GM12878 (cell line): ENCODE data around the gene ARSI. TPM values are rescaled to one million over a fixed set of nuclear protein-coding genes. Genes with fewer than 3 reads are reported as not detected.

Source experiments
- ATAC-seq: fragments of 200-7000 bp; cut with Tn5 transposase; 3 replicates; pipeline ENCODE4 v1.9.1; 2020; ENCODE audit warnings: mild to moderate bottlenecking, moderate library complexity
- BruUV-seq: library from RNA; stranded (reverse); fragments of 400-500 nt; replicated peaks from 2 replicates; lab custom pipeline; 2021; lab: Mats Ljungman, UMichigan
- CTCF ChIA-PET: fragments of 300-600 bp; sonication (Branson Sonifier 250); formaldehyde crosslinking; extraction: SDS; loops from one replicate; lab custom pipeline; 2021; ENCODE audit warnings: inconsistent platforms; lab: Yijun Ruan, JAX
- POLR2A ChIA-PET: fragments of 350-600 bp; formaldehyde crosslinking; extraction: SDS; loops from one replicate; lab custom pipeline; 2021; ENCODE audit warnings: inconsistent platforms; lab: Charles Lee
- RAD21 ChIA-PET: fragments of 300-600 bp; sonication (Branson Sonifier 250); formaldehyde crosslinking; loops from one replicate; lab custom pipeline; 2023; ENCODE audit warnings: antibody characterized with exemption; ENCODE audit not compliant: unreplicated experiment; lab: Charles Lee
- SMC1A ChIA-PET: fragments of 300-600 bp; sonication (Branson Sonifier 250); formaldehyde crosslinking; loops from one replicate; lab custom pipeline; 2023; ENCODE audit not compliant: unreplicated experiment, uncharacterized antibody; lab: Charles Lee
- DNase-seq: peaks from one replicate; pipeline ENCODE4 v3.0.0-alpha.2; 2011; ENCODE audit warnings: low read depth, low spot score
- FAIRE-seq: peaks from 3 replicates; lab custom pipeline; 2011; peaks lifted over from hg19 to GRCh38; lab: Jason Lieb, UNC
- H2AFZ ChIP-seq: 2 replicates; pipeline ENCODE4 v1.6.0; 2011; ENCODE audit warnings: low read depth, low read length, control low read depth; ENCODE audit not compliant: control insufficient read depth
- H3K27ac ChIP-seq: 2 replicates; pipeline ENCODE4 v1.5.1; 2011; ENCODE audit warnings: control low read depth; ENCODE audit not compliant: control insufficient read depth, insufficient read depth
- H3K27me3 ChIP-seq, 2 experiments: replicated peaks in 1 of 2; 2 replicates each; pipeline versions ENCODE4 v1.6.0 to v1.6.1; 2011; ENCODE audit warnings: low read length in 1 of 2; ENCODE audit not compliant: control insufficient read depth in 2 of 2, insufficient read depth in 2 of 2
- H3K36me3 ChIP-seq, 2 experiments: 2 replicates each; pipeline ENCODE4 v1.5.1; 2011; ENCODE audit warnings: low read length in 1 of 2; ENCODE audit not compliant: control insufficient read depth in 2 of 2, insufficient read depth in 2 of 2
- H3K4me1 ChIP-seq: 2 replicates; pipeline ENCODE4 v1.6.1; 2011; ENCODE audit warnings: mild to moderate bottlenecking, low read length, moderate library complexity, mixed read lengths; ENCODE audit not compliant: control insufficient read depth, insufficient read depth
- H3K4me2 ChIP-seq: 2 replicates; pipeline ENCODE4 v1.6.0; 2011; ENCODE audit warnings: control low read depth; ENCODE audit not compliant: control insufficient read depth, insufficient read depth
- H3K4me3 ChIP-seq: fragments of 200-600 bp; sonication (generic); 2 replicates; pipeline ENCODE4 v1.5.1; 2016
- H3K79me2 ChIP-seq: 2 replicates; pipeline ENCODE4 v1.6.0; 2011; ENCODE audit warnings: low read length; ENCODE audit not compliant: control insufficient read depth, insufficient read depth
- H3K9ac ChIP-seq: 2 replicates; pipeline ENCODE4 v1.8.0; 2011; ENCODE audit warnings: low read length, control low read depth, mixed read lengths; ENCODE audit not compliant: control insufficient read depth, insufficient read depth
- H3K9me3 ChIP-seq: replicated peaks from 3 replicates; pipeline ENCODE4 v1.5.1; 2011; ENCODE audit warnings: mild to moderate bottlenecking, low read length; ENCODE audit not compliant: control insufficient read depth, insufficient read depth
- H4K20me1 ChIP-seq: 2 replicates; pipeline ENCODE4 v1.6.0; 2011; ENCODE audit not compliant: control insufficient read depth, insufficient read depth
- BCLAF1 ChIP-seq: fragments of 450-650 bp; IDR thresholded peaks from 2 replicates; pipeline ENCODE4 v1.6.1; 2017; ENCODE audit warnings: antibody characterized with exemption, mild to moderate bottlenecking, moderate library complexity
- IRF4 ChIP-seq: IDR thresholded peaks from 2 replicates; pipeline ENCODE4 v1.6.1; 2011; ENCODE audit warnings: low read depth, low read length
- KAT2A ChIP-seq: conservative IDR thresholded peaks from 2 replicates; pipeline ENCODE4 v1.6.1; 2011; ENCODE audit warnings: low read depth, low read length; ENCODE audit not compliant: control insufficient read depth
- KLF5 ChIP-seq: fragments of 450-650 bp; IDR thresholded peaks from 2 replicates; pipeline ENCODE4 v1.6.1; 2014; ENCODE audit warnings: mild to moderate bottlenecking; ENCODE audit not compliant: partially characterized antibody
- MEF2A ChIP-seq: IDR thresholded peaks from 2 replicates; pipeline ENCODE4 v1.6.1; 2011; ENCODE audit warnings: low read depth, mild to moderate bottlenecking, low read length, moderate library complexity; ENCODE audit not compliant: insufficient read depth
- PBX3 ChIP-seq: IDR thresholded peaks from 2 replicates; pipeline ENCODE4 v1.6.1; 2011; ENCODE audit warnings: mild to moderate bottlenecking, low read depth, low read length, moderate library complexity; ENCODE audit not compliant: insufficient replicate concordance
- STAT1 ChIP-seq: fragments of 450-650 bp; conservative IDR thresholded peaks from 2 replicates; pipeline ENCODE4 v1.6.1; 2014; ENCODE audit warnings: antibody characterized with exemption, mild to moderate bottlenecking
- TBL1XR1 ChIP-seq: IDR thresholded peaks from 2 replicates; pipeline ENCODE4 v1.6.1; 2012; ENCODE audit warnings: low read depth, low read length, improper control_type of control experiment
- YBX1 ChIP-seq: fragments of 450-650 bp; IDR thresholded peaks from 2 replicates; pipeline ENCODE4 v1.6.1; 2016; ENCODE audit warnings: antibody characterized with exemption
- WGBS: methylation state at CpG from one replicate; pipeline ENCODE4 v1.1.6; 2016; ENCODE audit warnings: low lambda C conversion rate; ENCODE audit not compliant: insufficient replicate concordance, insufficient coverage; ENCODE audit errors: missing lambda C conversion rate; 5-methylcytosine and 5-hydroxymethylcytosine counted together
- in situ Hi-C: fragments of 300-500 bp; cut with MboI; formaldehyde crosslinking; loops from 9 replicates; pipeline ENCODE4 v1.14.3; 2018; ENCODE audit warnings: mixed read lengths
- intact Hi-C: fragments of 100-400 bp; cut with micrococcal nuclease; formaldehyde crosslinking; loops from one replicate; pipeline ENCODE4 v1.14.2; 2022; ENCODE audit not compliant: unreplicated experiment
- polyA plus RNA-seq, 11 experiments: library from polyadenylated mRNA; depleted of rRNA in 4 of 11; unstranded in 6 of 11; stranded (reverse) in 5 of 11; fragments of >200 nt; fragmentation: Nextera tagmentation in 4 of 11; fragmentation: Illumina TruSeq in 1 of 11; extraction: Ambion mirVana in 4 of 11; extraction: Trizol in 1 of 11; gene quantifications; 1 replicate in 1 of 11; 2 replicates in 10 of 11; pipeline versions ENCODE4 v1.2.1 to v1.2.3, GENCODE V29; 2011 to 2016; ENCODE audit warnings: inconsistent platforms in 2 of 11, missing spikeins in 2 of 11, low read depth in 1 of 11
- total RNA-seq, 4 experiments: library from RNA; depleted of rRNA in 3 of 4; stranded (reverse); fragments of >200 nt in 3 of 4; fragmentation: Illumina TruSeq in 1 of 4; extraction: Trizol in 1 of 4; gene quantifications; 2 replicates each; pipeline versions ENCODE4 v1.2.1 to v1.2.3, GENCODE V29; 2013 to 2021
- TF ChIP-seq, protein P1 (sequence below): fragments of 450-650 bp; IDR thresholded peaks from 2 replicates; pipeline ENCODE4 v1.6.1; 2017; ENCODE audit warnings: mild to moderate bottlenecking
- TF ChIP-seq, protein P2 (sequence below): IDR thresholded peaks from 2 replicates; pipeline ENCODE4 v1.6.1; 2011; ENCODE audit warnings: low read depth, low read length, improper control_type of control experiment, borderline replicate concordance

ARSI gene
- total and polyA plus RNA-seq, 10 of the 15 experiments (the other 5 are each of a cell fraction or from before 2014, with no cell fraction given) = not detected

- no peak overlapping the region for H3K4me2 ChIP-seq
- ChIA-PET POLR2A (no interaction called here), RAD21 (no interaction called here), CTCF (interaction anchor here (0.6 kb wide), 1 partner anchor 176 kb away, joined by 3 read pairs; no protein-coding TSS in a partner anchor), SMC1A (no interaction called here)
- no peak overlapping the region for H2AFZ ChIP-seq
- H3K4me1 ChIP-seq = no peaks in the 10 kb centered on the region
- no peak overlapping the region for H3K4me3 ChIP-seq
- no peaks in the 10 kb centered on the region; the same call in 2 of the 3 replicates for H3K9me3 ChIP-seq
- H3K9ac ChIP-seq = no peak overlapping the region
- in situ Hi-C loops = no loop called here
- no peak for FAIRE-seq
- BruUV-seq = no TSS peak
- H3K27me3 ChIP-seq = peaks cover 2% of the 10 kb centered on the region in 2 experiments
- no peaks in the 10 kb centered on the region for H3K79me2 ChIP-seq
- no peaks in the 10 kb centered on the region for H3K36me3 ChIP-seq
- TF ChIP-seq IRF4 = no peak
- TF ChIP-seq, protein P1, sequence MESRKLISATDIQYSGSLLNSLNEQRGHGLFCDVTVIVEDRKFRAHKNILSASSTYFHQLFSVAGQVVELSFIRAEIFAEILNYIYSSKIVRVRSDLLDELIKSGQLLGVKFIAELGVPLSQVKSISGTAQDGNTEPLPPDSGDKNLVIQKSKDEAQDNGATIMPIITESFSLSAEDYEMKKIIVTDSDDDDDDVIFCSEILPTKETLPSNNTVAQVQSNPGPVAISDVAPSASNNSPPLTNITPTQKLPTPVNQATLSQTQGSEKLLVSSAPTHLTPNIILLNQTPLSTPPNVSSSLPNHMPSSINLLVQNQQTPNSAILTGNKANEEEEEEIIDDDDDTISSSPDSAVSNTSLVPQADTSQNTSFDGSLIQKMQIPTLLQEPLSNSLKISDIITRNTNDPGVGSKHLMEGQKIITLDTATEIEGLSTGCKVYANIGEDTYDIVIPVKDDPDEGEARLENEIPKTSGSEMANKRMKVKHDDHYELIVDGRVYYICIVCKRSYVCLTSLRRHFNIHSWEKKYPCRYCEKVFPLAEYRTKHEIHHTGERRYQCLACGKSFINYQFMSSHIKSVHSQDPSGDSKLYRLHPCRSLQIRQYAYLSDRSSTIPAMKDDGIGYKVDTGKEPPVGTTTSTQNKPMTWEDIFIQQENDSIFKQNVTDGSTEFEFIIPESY = no peak
- TF ChIP-seq PBX3 = no peak
- no peak for TF ChIP-seq TBL1XR1
- no peak for TF ChIP-seq YBX1
- no peak for TF ChIP-seq KAT2A
- TF ChIP-seq MEF2A = no peak
- TF ChIP-seq STAT1 = no peak
- TF ChIP-seq, protein P2, sequence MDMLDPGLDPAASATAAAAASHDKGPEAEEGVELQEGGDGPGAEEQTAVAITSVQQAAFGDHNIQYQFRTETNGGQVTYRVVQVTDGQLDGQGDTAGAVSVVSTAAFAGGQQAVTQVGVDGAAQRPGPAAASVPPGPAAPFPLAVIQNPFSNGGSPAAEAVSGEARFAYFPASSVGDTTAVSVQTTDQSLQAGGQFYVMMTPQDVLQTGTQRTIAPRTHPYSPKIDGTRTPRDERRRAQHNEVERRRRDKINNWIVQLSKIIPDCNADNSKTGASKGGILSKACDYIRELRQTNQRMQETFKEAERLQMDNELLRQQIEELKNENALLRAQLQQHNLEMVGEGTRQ = no peak
- no peak for TF ChIP-seq BCLAF1
- no peak for TF ChIP-seq KLF5
- no peak for DNase-seq
- H4K20me1 ChIP-seq = no peaks in the 10 kb centered on the region
- intact Hi-C loops = no loop called here
- no peak overlapping the region for H3K27ac ChIP-seq
- 37% methylated on average over 4 of the region's 4 CpGs for WGBS
- ATAC-seq = no peak
Observed at GRCh38 chr5:150254774-150255173, 47.9 kb downstream of the ARSI start.
